Loucy (cell line): ENCODE results near the gene C2orf69.

Source experiments
- EZH2phosphoT487 ChIP-seq: fragments of 200-600 bp; IDR thresholded peaks from 2 replicates; pipeline ENCODE4 v1.6.1; 2018; ENCODE audit warnings: antibody characterized with exemption, mild to moderate bottlenecking, moderate library complexity, borderline replicate concordance
- TF ChIP-seq, protein P1 (sequence below): fragments of 200-600 bp; sonication (generic); conservative IDR thresholded peaks from 2 replicates; pipeline ENCODE4 v1.5.1; 2014; ENCODE audit warnings: mild to moderate bottlenecking, antibody characterized with exemption, low read length

DNA sequence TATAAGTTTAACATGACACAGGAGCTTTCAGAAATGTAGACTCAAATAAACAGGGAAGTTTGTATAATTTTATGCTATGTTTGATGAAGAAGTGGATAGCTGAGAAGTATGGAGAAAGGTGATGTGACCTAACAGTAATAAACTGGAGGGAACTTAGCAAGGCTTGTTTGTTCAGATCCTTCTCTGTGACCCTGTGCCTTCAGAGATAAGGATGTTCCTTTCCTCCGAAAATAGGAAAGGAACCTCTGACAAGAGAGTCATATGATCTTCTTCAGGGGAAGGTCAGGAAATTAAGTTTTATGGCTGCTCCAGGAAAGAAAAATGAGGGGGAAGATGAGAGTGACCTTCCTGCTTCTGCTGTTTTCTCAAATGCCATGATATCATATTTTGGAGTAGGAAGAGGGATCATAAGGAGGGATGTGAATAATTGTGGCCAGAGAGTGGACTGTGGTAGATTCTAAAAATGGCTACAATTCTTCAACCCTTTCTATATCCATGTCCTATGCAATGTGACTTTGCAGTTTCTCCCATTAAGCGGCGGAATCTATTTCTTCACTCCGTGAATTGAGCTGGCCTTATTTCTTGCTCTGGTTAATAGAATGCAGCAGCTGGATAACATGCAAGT lies 8.5 kb upstream of the C2orf69 start:
- TF ChIP-seq, protein P1, sequence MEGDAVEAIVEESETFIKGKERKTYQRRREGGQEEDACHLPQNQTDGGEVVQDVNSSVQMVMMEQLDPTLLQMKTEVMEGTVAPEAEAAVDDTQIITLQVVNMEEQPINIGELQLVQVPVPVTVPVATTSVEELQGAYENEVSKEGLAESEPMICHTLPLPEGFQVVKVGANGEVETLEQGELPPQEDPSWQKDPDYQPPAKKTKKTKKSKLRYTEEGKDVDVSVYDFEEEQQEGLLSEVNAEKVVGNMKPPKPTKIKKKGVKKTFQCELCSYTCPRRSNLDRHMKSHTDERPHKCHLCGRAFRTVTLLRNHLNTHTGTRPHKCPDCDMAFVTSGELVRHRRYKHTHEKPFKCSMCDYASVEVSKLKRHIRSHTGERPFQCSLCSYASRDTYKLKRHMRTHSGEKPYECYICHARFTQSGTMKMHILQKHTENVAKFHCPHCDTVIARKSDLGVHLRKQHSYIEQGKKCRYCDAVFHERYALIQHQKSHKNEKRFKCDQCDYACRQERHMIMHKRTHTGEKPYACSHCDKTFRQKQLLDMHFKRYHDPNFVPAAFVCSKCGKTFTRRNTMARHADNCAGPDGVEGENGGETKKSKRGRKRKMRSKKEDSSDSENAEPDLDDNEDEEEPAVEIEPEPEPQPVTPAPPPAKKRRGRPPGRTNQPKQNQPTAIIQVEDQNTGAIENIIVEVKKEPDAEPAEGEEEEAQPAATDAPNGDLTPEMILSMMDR, result no peak
- TF ChIP-seq EZH2phosphoT487, result no peak
